ENCODE data around the gene CRYBA4. TPM values are rescaled to one million over a fixed set of nuclear protein-coding genes. Genes with fewer than 3 reads are reported as not detected.

Gene CRYBA4
- total and polyA plus RNA-seq, 2 experiments from 2014 or later = 1.5 TPM; not detected in 1

- ATAC-seq (no peak), DNase-seq (ENCODE audit: low spot score) (no peak)
- Histone ChIP-seq H3K4me2 (no peak overlapping the region), H3K27me3 (ENCODE audit: insufficient read depth) (peaks cover 34% of the 10 kb centered on the region), H3K9me2 (ENCODE audit: insufficient read depth) (no peaks in the 10 kb centered on the region; the same call in 1 of the 2 replicates), H3K36me3 (ENCODE audit: insufficient read depth) (no peaks in the 10 kb centered on the region), H2AFZ (no peak overlapping the region), H4K20me1 (replicated peaks; ENCODE audit: insufficient read depth) (no peaks in the 10 kb centered on the region), H3K79me2 (replicated peaks; ENCODE audit: insufficient read depth) (no peaks in the 10 kb centered on the region), H3K27ac (ENCODE audit: low read depth) (no peak overlapping the region), H3K4me3 (no peak overlapping the region), H3K4me1 (ENCODE audit: insufficient read depth) (peaks cover 58% of the 10 kb centered on the region), H3F3A (replicated peaks; ENCODE audit: low read depth) (peaks cover 6% of the 10 kb centered on the region)
- no peak for TF ChIP-seq NANOG (IDR thresholded peaks at IDR 0.05; ENCODE audit: borderline replicate concordance)
- no peak for TF ChIP-seq STAT1 (IDR thresholded peaks at IDR 0.05; ENCODE audit: unreplicated experiment)
- TF ChIP-seq EZH2phosphoT487 (IDR thresholded peaks at IDR 0.05; ENCODE audit: unreplicated experiment) = no peak
- TF ChIP-seq ZNF331 (CRISPR knock-in tag; IDR thresholded peaks at IDR 0.05; ENCODE audit: low read depth) = no peak
- TF ChIP-seq ZNF114 (CRISPR knock-in tag; IDR thresholded peaks at IDR 0.05) = no peak
- TF ChIP-seq CREB1 (CRISPR knock-in tag; IDR thresholded peaks at IDR 0.05; ENCODE audit: low read depth) = no peak
- no peak for TF ChIP-seq JUNB (IDR thresholded peaks at IDR 0.05; ENCODE audit: unreplicated experiment)
- no peak for TF ChIP-seq ZNF462 (CRISPR knock-in tag; IDR thresholded peaks at IDR 0.05)
- no peak for TF ChIP-seq ETS1 (IDR thresholded peaks at IDR 0.05)
- no peak for TF ChIP-seq CTCF (conservative IDR thresholded peaks at IDR 0.05; ENCODE audit: low read depth in 2 of 2)
- TF ChIP-seq EZH2 (IDR thresholded peaks at IDR 0.05; ENCODE audit: low read depth, unreplicated experiment) = no peak
- no peak for TF ChIP-seq REST (IDR thresholded peaks at IDR 0.05; ENCODE audit: unreplicated experiment)
- H3K36me3 Mint-ChIP-seq (ENCODE audit: low read depth) = no peaks in the 10 kb centered on the region
- H3K27me3 Mint-ChIP-seq (ENCODE audit: insufficient read depth, low read depth, poor library complexity) = peaks cover 37% of the 10 kb centered on the region
- no peak overlapping the region for H3K27ac Mint-ChIP-seq
- no peaks in the 10 kb centered on the region for H3K9me3 Mint-ChIP-seq
- no peak overlapping the region for H3K4me3 Mint-ChIP-seq
- peaks cover 50% of the 10 kb centered on the region for H3K4me1 Mint-ChIP-seq
These were observed 10.8 kb upstream of the CRYBA4 start for GRCh38 chr22:26610996-26611395.

All from GM23338 (cell line).